Measurements from ENCODE around the gene STK26. TPM values are rescaled to one million over a fixed set of nuclear protein-coding genes. Genes with fewer than 3 reads are reported as not detected.
"Not testable (repeated sequence)": the region's sequence is repeated elsewhere in the genome, so short reads cannot be mapped to it uniquely, and the experiment has no call there.

STK26 gene
- total and polyA plus RNA-seq, 4 donors = 2.0 to 16.9 (median 3.4) TPM

DNA sequence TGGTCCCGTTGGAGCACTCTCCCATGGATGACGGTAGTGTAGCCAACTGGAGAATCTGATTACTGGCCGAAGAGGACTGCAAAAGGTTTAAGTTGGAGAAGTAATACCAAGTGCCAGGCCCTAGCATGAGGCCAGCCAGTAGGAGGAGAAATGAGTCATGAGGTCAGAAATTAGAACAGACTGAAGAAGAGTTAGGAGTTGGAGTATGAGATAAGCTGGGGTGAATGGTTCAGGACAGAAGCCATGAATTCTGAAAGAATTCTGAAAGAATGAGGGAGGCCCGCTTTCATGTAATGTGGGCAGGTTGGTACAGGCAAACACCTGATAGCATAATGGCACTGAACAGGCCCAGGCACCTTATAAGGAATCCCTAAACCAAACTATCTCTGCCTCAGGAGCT is 18.4 kb upstream of the STK26 start:
- Histone ChIP-seq H3K9ac (ENCODE audit: low read depth in 1 of 2, low read length in 2 of 2) (no peak overlapping the region), H3K36me3 (ENCODE audit: control insufficient read depth in 4 of 4, insufficient read depth in 3 of 4, low read depth in 1 of 4, low read length in 3 of 4) (no peaks in the 10 kb centered on the region), H3K9me3 (ENCODE audit: control insufficient read depth in 4 of 4, low read length in 3 of 4) (no peaks in the 10 kb centered on the region), H3K27ac (ENCODE audit: low read depth in 1 of 2, low read length in 2 of 2) (no peak overlapping the region), H3K27me3 (ENCODE audit: control insufficient read depth in 4 of 4, insufficient read depth in 4 of 4, low read length in 3 of 4) (peaks cover 0 to 2% (median 0%) of the 10 kb centered on the region in 4 donors), H3K4me3 (ENCODE audit: low read depth in 1 of 3, low read length in 3 of 3) (no peak overlapping the region), H3K4me1 (ENCODE audit: control insufficient read depth in 4 of 4, insufficient read depth in 4 of 4, low read length in 3 of 4) (no peaks in the 10 kb centered on the region)
- 91% methylated on average over 4 of the region's 4 CpGs for WGBS
- TF ChIP-seq, protein P1, sequence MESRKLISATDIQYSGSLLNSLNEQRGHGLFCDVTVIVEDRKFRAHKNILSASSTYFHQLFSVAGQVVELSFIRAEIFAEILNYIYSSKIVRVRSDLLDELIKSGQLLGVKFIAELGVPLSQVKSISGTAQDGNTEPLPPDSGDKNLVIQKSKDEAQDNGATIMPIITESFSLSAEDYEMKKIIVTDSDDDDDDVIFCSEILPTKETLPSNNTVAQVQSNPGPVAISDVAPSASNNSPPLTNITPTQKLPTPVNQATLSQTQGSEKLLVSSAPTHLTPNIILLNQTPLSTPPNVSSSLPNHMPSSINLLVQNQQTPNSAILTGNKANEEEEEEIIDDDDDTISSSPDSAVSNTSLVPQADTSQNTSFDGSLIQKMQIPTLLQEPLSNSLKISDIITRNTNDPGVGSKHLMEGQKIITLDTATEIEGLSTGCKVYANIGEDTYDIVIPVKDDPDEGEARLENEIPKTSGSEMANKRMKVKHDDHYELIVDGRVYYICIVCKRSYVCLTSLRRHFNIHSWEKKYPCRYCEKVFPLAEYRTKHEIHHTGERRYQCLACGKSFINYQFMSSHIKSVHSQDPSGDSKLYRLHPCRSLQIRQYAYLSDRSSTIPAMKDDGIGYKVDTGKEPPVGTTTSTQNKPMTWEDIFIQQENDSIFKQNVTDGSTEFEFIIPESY (IDR thresholded peaks at IDR 0.05) = no peak
- TF ChIP-seq RAD21 (IDR thresholded peaks at IDR 0.05) = no peak
- no peak for DNase-seq (ENCODE audit: low spot score)

DNA sequence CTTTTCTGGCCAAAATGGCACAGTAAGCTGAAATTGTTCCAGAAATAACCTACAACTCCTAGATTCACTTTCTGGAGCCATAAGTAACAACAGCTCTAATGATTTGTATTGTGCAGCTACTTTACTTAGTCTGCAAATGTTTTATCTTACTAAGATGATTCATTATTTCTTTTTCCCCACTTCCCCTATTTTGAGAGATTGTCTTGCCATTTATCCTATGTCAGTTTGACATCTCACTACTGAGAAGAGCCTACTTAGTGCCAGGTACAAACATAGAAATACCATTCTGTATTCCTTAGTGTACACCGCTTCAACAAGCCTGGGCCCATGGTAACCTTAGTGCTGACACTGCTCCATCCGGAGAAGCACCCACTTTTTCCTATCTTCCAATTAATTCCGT is 13.8 kb upstream of the STK26 start:
- Histone ChIP-seq H3K9me3 (ENCODE audit: control insufficient read depth in 4 of 4, low read length in 3 of 4) (no peaks in the 10 kb centered on the region), H3K27me3 (ENCODE audit: control insufficient read depth in 4 of 4, insufficient read depth in 4 of 4, low read length in 3 of 4) (peaks cover 0 to under 1% (median 0%) of the 10 kb centered on the region in 4 donors), H3K36me3 (ENCODE audit: control insufficient read depth in 4 of 4, insufficient read depth in 3 of 4, low read depth in 1 of 4, low read length in 3 of 4) (no peaks in the 10 kb centered on the region), H3K9ac (ENCODE audit: low read depth in 1 of 2, low read length in 2 of 2) (no peak overlapping the region), H3K4me1 (ENCODE audit: control insufficient read depth in 4 of 4, insufficient read depth in 4 of 4, low read length in 3 of 4) (no peaks in the 10 kb centered on the region), H3K4me3 (ENCODE audit: low read depth in 1 of 3, low read length in 3 of 3) (no peak overlapping the region), H3K27ac (ENCODE audit: low read depth in 1 of 2, low read length in 2 of 2) (no peak overlapping the region)
- TF ChIP-seq, protein P2, sequence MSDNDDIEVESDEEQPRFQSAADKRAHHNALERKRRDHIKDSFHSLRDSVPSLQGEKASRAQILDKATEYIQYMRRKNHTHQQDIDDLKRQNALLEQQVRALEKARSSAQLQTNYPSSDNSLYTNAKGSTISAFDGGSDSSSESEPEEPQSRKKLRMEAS (IDR thresholded peaks at IDR 0.05) = no peak
- TF ChIP-seq SP1 (IDR thresholded peaks at IDR 0.05) = no peak
- TF ChIP-seq EGR1 (IDR thresholded peaks at IDR 0.05; ENCODE audit: low read depth in 2 of 2) = no peak
- TF ChIP-seq, protein P1 (IDR thresholded peaks at IDR 0.05) = no peak
- TF ChIP-seq, protein P3, sequence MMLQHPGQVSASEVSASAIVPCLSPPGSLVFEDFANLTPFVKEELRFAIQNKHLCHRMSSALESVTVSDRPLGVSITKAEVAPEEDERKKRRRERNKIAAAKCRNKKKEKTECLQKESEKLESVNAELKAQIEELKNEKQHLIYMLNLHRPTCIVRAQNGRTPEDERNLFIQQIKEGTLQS (IDR thresholded peaks at IDR 0.05) = no peak
- TF ChIP-seq, protein P4, sequence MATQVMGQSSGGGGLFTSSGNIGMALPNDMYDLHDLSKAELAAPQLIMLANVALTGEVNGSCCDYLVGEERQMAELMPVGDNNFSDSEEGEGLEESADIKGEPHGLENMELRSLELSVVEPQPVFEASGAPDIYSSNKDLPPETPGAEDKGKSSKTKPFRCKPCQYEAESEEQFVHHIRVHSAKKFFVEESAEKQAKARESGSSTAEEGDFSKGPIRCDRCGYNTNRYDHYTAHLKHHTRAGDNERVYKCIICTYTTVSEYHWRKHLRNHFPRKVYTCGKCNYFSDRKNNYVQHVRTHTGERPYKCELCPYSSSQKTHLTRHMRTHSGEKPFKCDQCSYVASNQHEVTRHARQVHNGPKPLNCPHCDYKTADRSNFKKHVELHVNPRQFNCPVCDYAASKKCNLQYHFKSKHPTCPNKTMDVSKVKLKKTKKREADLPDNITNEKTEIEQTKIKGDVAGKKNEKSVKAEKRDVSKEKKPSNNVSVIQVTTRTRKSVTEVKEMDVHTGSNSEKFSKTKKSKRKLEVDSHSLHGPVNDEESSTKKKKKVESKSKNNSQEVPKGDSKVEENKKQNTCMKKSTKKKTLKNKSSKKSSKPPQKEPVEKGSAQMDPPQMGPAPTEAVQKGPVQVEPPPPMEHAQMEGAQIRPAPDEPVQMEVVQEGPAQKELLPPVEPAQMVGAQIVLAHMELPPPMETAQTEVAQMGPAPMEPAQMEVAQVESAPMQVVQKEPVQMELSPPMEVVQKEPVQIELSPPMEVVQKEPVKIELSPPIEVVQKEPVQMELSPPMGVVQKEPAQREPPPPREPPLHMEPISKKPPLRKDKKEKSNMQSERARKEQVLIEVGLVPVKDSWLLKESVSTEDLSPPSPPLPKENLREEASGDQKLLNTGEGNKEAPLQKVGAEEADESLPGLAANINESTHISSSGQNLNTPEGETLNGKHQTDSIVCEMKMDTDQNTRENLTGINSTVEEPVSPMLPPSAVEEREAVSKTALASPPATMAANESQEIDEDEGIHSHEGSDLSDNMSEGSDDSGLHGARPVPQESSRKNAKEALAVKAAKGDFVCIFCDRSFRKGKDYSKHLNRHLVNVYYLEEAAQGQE (IDR thresholded peaks at IDR 0.05) = no peak
- TF ChIP-seq FOXA2 (IDR thresholded peaks at IDR 0.05) = no peak
- TF ChIP-seq RXRA (IDR thresholded peaks at IDR 0.05) = no peak
- TF ChIP-seq, protein P5, sequence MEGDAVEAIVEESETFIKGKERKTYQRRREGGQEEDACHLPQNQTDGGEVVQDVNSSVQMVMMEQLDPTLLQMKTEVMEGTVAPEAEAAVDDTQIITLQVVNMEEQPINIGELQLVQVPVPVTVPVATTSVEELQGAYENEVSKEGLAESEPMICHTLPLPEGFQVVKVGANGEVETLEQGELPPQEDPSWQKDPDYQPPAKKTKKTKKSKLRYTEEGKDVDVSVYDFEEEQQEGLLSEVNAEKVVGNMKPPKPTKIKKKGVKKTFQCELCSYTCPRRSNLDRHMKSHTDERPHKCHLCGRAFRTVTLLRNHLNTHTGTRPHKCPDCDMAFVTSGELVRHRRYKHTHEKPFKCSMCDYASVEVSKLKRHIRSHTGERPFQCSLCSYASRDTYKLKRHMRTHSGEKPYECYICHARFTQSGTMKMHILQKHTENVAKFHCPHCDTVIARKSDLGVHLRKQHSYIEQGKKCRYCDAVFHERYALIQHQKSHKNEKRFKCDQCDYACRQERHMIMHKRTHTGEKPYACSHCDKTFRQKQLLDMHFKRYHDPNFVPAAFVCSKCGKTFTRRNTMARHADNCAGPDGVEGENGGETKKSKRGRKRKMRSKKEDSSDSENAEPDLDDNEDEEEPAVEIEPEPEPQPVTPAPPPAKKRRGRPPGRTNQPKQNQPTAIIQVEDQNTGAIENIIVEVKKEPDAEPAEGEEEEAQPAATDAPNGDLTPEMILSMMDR (IDR thresholded peaks at IDR 0.05; ENCODE audit: low read depth, low read length, missing input control) = no peak
- TF ChIP-seq GABPA (IDR thresholded peaks at IDR 0.05 in 1 of 2, conservative IDR thresholded peaks at IDR 0.05 in 1 of 2) = no peak
- no peak for TF ChIP-seq NR2F2 (IDR thresholded peaks at IDR 0.05)
- no peak for TF ChIP-seq FOXA1 (IDR thresholded peaks at IDR 0.05)
- no peak for TF ChIP-seq YY1 (IDR thresholded peaks at IDR 0.05)
- TF ChIP-seq HNF4A (conservative IDR thresholded peaks at IDR 0.05) = no peak
- TF ChIP-seq TAF1 (conservative IDR thresholded peaks at IDR 0.05) = no peak
- TF ChIP-seq HNF4G (IDR thresholded peaks at IDR 0.05) = no peak
- no peak for TF ChIP-seq JUND (IDR thresholded peaks at IDR 0.05)
- no peak for TF ChIP-seq RAD21 (IDR thresholded peaks at IDR 0.05)
- no peak for DNase-seq (ENCODE audit: low spot score)
- WGBS = 93% methylated on average over 3 of the region's 3 CpGs

DNA sequence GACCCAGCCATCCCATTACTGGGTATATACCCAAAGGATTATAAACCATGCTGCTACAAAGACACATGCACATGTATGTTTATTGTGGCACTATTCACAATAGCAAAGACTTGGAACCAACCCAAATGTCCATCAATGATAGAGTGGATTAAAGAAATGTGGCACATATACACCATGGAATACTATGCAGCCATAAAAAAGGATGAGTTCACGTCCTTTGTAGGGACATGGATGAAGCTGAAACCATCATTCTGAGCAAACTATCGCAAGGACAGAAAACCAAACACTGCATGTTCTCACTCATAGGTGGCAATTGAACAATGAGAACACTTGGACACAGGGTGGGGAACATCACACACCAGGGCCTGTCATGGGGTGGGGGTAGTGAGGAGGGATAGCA is 12.9 kb upstream of the STK26 start:
- not testable (repeated sequence) for H3K4me3 ChIP-seq (ENCODE audit: low read depth in 1 of 3, low read length in 3 of 3); DNase-seq (ENCODE audit: low spot score); H3K4me1 ChIP-seq (ENCODE audit: control insufficient read depth in 4 of 4, insufficient read depth in 4 of 4, low read length in 3 of 4); H3K27me3 ChIP-seq (ENCODE audit: control insufficient read depth in 4 of 4, insufficient read depth in 4 of 4, low read length in 3 of 4); H3K9ac ChIP-seq (ENCODE audit: low read depth in 1 of 2, low read length in 2 of 2); H3K9me3 ChIP-seq (ENCODE audit: control insufficient read depth in 4 of 4, low read length in 3 of 4); H3K27ac ChIP-seq (ENCODE audit: low read depth in 1 of 2, low read length in 2 of 2); H3K36me3 ChIP-seq (ENCODE audit: control insufficient read depth in 4 of 4, insufficient read depth in 3 of 4, low read depth in 1 of 4, low read length in 3 of 4)
- 84% methylated on average over 2 of the region's 2 CpGs for WGBS
